Body of pancreas (tissue), 4 donors: Measurements from ENCODE around the gene RREB1. TPM values are rescaled to one million over a fixed set of nuclear protein-coding genes. Genes with fewer than 3 reads are reported as not detected.

Experiments
- ATAC-seq: fragments of 150-250 bp; one replicate; pipeline ENCODE4 v1.9.1; 2016
- DNase-seq, 4 donors: peaks; one replicate each; pipeline ENCODE4 v3.0.0-alpha.2; 2019
- H3K27ac ChIP-seq, 4 donors: fragments of 200-600 bp; sonication (generic); 1 replicate in 3 of 4; 2 replicates in 1 of 4; pipeline versions ENCODE4 v1.5.1 to v1.6.1; 2016 to 2019; ENCODE audit warnings: mild to moderate bottlenecking in 1 of 4, mixed read lengths in 1 of 4, moderate library complexity in 1 of 4
- H3K27me3 ChIP-seq, 2 donors: fragments of 200-600 bp; sonication (generic); one replicate each; pipeline ENCODE4 v1.6.0; 2016; ENCODE audit warnings: mild to moderate bottlenecking in 1 of 2
- H3K36me3 ChIP-seq, 2 donors: fragments of 200-600 bp; sonication (generic); replicated peaks in 1 of 2; 2 replicates each; pipeline ENCODE4 v1.5.1; 2016; ENCODE audit warnings: low read depth in 2 of 2; ENCODE audit not compliant: insufficient read depth in 1 of 2
- H3K4me1 ChIP-seq: fragments of 200-600 bp; sonication (generic); one replicate; pipeline ENCODE4 v1.6.0; 2016
- H3K4me3 ChIP-seq, 2 donors: fragments of 200-600 bp; sonication (generic); 1 replicate in 1 of 2; 2 replicates in 1 of 2; pipeline ENCODE4 v1.5.1; 2016 to 2019
- H3K9me3 ChIP-seq, 3 donors: fragments of 200-600 bp; sonication (generic); 1 replicate in 2 of 3; 2 replicates in 1 of 3; pipeline ENCODE4 v1.5.1; 2016
- POLR2A ChIP-seq, 3 donors: fragments of 450-650 bp; IDR thresholded peaks; one replicate each; pipeline ENCODE4 v1.6.1; 2016; ENCODE audit warnings: antibody characterized with exemption in 3 of 3, mild to moderate bottlenecking in 2 of 3
- WGBS, 2 donors: methylation state at CpG; one replicate each; pipeline ENCODE4 v1.1.5; 2017; 5-methylcytosine and 5-hydroxymethylcytosine counted together
- intact Hi-C: fragments of 100-400 bp; cut with DNase I; formaldehyde crosslinking; loops from one replicate; pipeline ENCODE4 v1.15.1; 2023
- total RNA-seq, 2 donors: library from RNA; depleted of rRNA; stranded (reverse); fragments of >200 nt; gene quantifications; one replicate each; pipeline ENCODE4 v1.1.0, GENCODE V29; 2016
- TF ChIP-seq, protein P1 (sequence below), 7 experiments: fragments of 450-650 bp in 4 of 7; fragments of 200-600 bp in 3 of 7; sonication (generic) in 3 of 7; IDR thresholded peaks; one replicate each; pipeline ENCODE4 v1.5.1; 2016 to 2019; ENCODE audit warnings: antibody characterized with exemption in 7 of 7

The RREB1 gene
- total RNA-seq, 2 donors from 2014 or later, result 33.5 to 44.8 TPM

DNA sequence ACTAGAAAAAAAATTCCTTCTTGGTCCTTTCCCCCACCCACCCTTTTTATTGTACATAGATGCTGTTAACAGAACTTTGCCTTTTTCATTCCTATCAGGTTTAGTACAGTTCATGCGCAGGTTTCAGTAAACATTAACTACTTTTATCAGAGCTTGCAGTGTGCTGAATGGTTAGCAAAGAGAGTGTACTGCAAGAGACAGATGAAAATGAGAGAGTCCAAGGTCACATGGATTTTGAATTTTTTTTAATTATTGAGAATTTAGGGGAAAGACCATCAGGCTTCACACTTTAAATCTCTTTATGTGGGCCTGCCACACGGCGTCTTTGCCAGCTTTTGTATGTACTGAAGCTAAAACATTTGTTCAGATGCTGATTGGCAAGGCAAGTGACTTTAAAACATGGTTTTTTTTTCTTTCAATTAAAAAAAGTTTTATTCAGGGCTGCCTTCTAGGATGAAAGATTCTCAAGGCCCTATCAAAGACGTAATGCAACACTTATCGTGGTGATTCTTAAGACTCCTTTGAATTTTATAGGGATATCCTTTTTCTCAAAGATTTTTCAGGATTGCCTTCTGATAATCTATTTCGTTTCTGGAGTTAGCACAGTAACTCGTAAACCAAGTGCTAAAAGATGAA lies 32.2 kb downstream of the RREB1 start:
- Histone ChIP-seq H3K4me1 (peaks cover 93% of the 10 kb centered on the region), H3K4me3 (no peak overlapping the region), H3K36me3 (no peaks in the 10 kb centered on the region), H3K9me3 (no peaks in the 10 kb centered on the region), H3K27me3 (no peaks in the 10 kb centered on the region), H3K27ac (peak overlapping the region; percentile 96 to 100 (median 99))
- TF ChIP-seq, protein P1, sequence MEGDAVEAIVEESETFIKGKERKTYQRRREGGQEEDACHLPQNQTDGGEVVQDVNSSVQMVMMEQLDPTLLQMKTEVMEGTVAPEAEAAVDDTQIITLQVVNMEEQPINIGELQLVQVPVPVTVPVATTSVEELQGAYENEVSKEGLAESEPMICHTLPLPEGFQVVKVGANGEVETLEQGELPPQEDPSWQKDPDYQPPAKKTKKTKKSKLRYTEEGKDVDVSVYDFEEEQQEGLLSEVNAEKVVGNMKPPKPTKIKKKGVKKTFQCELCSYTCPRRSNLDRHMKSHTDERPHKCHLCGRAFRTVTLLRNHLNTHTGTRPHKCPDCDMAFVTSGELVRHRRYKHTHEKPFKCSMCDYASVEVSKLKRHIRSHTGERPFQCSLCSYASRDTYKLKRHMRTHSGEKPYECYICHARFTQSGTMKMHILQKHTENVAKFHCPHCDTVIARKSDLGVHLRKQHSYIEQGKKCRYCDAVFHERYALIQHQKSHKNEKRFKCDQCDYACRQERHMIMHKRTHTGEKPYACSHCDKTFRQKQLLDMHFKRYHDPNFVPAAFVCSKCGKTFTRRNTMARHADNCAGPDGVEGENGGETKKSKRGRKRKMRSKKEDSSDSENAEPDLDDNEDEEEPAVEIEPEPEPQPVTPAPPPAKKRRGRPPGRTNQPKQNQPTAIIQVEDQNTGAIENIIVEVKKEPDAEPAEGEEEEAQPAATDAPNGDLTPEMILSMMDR (IDR thresholded peaks at IDR 0.05), result no peak
- TF ChIP-seq POLR2A (IDR thresholded peaks at IDR 0.05), result no peak
- intact Hi-C loops, result no loop called here
- ATAC-seq (peak; percentile 70), DNase-seq (peak in 1 of 4 donors; percentile 54)
- WGBS, 2 donors, result 14 to 19% methylated on average over 7 of the region's 7 CpGs

DNA sequence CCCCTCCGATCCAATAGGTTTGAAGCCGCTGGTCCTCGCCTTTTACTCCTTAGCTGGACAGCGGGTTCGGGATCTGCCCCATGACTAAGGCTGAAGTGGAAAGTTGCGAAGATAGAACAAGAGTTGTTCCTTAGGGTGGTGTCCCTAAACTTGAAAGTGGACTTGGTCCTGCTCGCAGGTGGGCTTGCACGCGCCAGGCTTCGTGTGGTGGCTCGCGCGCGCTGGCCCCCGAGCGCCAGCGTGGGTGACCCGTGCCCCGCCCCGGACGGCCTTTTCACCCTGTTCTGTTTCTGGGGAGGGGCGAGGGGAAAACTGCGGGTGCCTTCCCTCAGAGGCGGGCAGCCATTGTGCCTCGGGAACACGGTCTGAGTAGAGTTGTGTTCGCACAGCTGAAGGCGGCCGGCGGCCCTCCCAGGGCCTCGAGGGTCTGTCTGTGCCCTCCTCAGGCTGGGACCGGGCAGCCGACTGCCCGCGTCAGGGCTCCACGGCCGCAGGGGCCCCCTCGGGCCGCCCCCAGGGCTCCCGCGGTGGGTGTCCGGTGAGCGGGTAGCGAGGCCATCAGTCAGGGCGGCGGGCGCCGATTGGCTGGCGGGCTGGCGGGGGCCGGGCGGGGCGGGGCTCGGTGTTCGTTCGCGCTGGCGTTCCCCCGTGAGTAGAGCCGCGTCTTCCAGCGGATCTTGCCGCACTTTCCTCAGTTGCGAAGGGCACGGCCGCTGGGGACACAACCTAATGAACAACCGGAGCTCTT lies 33.0 kb downstream of the RREB1 start:
- peaks cover 93% of the 10 kb centered on the region for H3K4me1 ChIP-seq
- intact Hi-C loops, result no loop called here

DNA sequence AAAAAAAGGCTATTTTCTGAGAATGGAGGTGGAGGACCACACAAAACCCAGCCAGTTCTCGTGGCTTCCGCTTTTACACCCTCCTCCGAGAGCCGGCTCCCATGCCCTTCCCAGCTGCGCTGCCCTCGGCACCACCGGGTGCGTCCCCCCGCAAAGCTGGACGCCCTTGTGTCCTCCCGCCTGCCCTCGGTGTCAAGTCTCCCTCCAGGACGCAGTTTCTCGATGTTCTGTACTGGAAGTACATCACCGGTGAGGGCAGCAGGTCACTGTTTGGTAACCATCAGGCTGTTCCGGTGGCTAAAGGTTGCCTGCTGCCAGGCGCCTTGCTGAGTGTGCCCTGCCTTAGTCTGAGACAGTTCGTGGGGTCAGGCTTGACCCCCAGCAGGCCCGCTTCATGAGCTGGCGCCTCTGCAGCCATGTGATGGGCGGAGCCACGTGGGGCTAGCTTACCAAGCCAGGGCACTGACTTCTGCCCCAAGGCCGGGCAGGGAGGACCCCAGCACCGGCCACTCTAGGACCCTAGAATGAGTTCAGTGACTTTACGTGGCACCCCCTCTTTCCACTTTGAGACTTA lies 34.6 kb downstream of the RREB1 start:
- H3K36me3 ChIP-seq, result no peaks in the 10 kb centered on the region
- no peaks in the 10 kb centered on the region for H3K9me3 ChIP-seq
- peak overlapping the region; percentile 96 to 100 (median 99) for H3K27ac ChIP-seq
- WGBS, 2 donors, result 94 to 95% methylated on average over 22 to 25 of the region's 25 CpGs
- no peaks in the 10 kb centered on the region for H3K27me3 ChIP-seq
- peaks cover 96% of the 10 kb centered on the region for H3K4me1 ChIP-seq
- intact Hi-C loops, result no loop called here
- DNase-seq (no peak), ATAC-seq (no peak)
- TF ChIP-seq, protein P1 (IDR thresholded peaks at IDR 0.05), result no peak
- no peak for TF ChIP-seq POLR2A (IDR thresholded peaks at IDR 0.05)
- H3K4me3 ChIP-seq, result no peak overlapping the region

More for the DNA sequence above, 33.0 kb downstream of the RREB1 start:
- H3K36me3 ChIP-seq, result no peaks in the 10 kb centered on the region
- H3K27me3 ChIP-seq, result no peaks in the 10 kb centered on the region
- DNase-seq (peak; percentile 86 to 90 (median 89)), ATAC-seq (peak; percentile 81)
- WGBS, 2 donors, result 2 to 3% methylated on average over 27 to 67 of the region's 67 CpGs
- peak; percentile 76 to 89 (median 84) for TF ChIP-seq POLR2A (IDR thresholded peaks at IDR 0.05)
- TF ChIP-seq, protein P1 (IDR thresholded peaks at IDR 0.05), result no peak
- H3K4me3 ChIP-seq, result peak overlapping the region; percentile 5 to 10
- H3K27ac ChIP-seq, result peak overlapping the region; percentile 96 to 100 (median 99)
- H3K9me3 ChIP-seq, result no peaks in the 10 kb centered on the region

DNA sequence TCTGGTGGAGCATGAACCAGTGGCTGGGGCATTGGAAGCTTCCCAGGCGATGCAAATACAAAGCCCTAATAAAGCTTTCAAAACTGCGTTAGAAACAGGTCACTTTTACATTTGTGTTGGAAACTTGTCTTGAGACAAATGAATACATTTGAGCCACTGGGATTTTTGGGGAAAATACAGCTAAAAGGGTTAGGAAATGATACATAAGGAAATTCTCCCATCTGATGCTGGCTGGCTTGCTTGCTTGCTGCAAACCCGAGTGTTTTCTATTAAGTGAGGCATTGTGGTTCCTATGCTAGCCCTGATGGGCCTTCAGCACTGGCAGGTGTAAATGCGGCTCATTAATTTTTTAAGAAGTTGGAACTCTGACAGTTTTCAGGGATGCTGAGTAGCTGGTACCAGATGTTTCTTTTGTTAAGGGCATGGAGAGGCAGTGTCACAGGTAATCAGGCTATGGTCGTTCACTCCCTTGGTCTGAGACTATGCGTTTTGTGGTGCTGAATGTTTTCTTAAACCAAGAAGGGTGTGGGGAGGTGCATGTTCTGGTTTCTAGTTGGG lies 35.2 kb downstream of the RREB1 start:
- intact Hi-C loops, result no loop called here
- DNase-seq, result no peak
- Histone ChIP-seq H3K9me3 (no peaks in the 10 kb centered on the region), H3K27me3 (no peaks in the 10 kb centered on the region), H3K27ac (peak overlapping the region in 3 of 4 donors; percentile 99 to 100 (median 99)), H3K4me3 (no peak overlapping the region), H3K4me1 (peaks cover 96% of the 10 kb centered on the region), H3K36me3 (no peaks in the 10 kb centered on the region)
- 43 to 51% methylated on average over 6 of the region's 6 CpGs for WGBS, 2 donors
- ATAC-seq, result no peak
- TF ChIP-seq, protein P1 (IDR thresholded peaks at IDR 0.05), result no peak
- TF ChIP-seq POLR2A (IDR thresholded peaks at IDR 0.05), result no peak
